ENCODE data around the gene HNRNPAB.
"Not testable (repeated sequence)": the region's sequence is repeated elsewhere in the genome, so short reads cannot be mapped to it uniquely, and the experiment has no call there.

HNRNPAB gene

GRCh38 chr5:178232124-178232919 lies 28.0 kb downstream of the HNRNPAB start, which contains the start of gene PHYKPL:
TSS of gene PHYKPL (minus strand) at chr5:178232802. CDS start at chr5:178232550, 252 bp downstream.
- DNase-seq, result peak; percentile 30

- no peak for DNase-seq
Observed at GRCh38 chr5:178232920-178233429, 28.6 kb downstream of the HNRNPAB start.

GRCh38 chr5:178234121-178234749 lies 29.9 kb downstream of the HNRNPAB start:
- no peak for DNase-seq

GRCh38 chr5:178234750-178235587 lies 30.6 kb downstream of the HNRNPAB start:
- peak; percentile 24 for DNase-seq

- DNase-seq, result no peak
Observed at GRCh38 chr5:178235588-178235974, 31.2 kb downstream of the HNRNPAB start.

- DNase-seq, result no peak
Observed at GRCh38 chr5:178236126-178236525, 31.8 kb downstream of the HNRNPAB start.

GRCh38 chr5:178236679-178237078 lies 32.3 kb downstream of the HNRNPAB start:
- no peak for DNase-seq

GRCh38 chr5:178237431-178238312 lies 33.3 kb downstream of the HNRNPAB start:
- DNase-seq, result no peak

GRCh38 chr5:178238313-178238635 lies 33.9 kb downstream of the HNRNPAB start:
- DNase-seq, result no peak

- DNase-seq, result no peak
Observed at GRCh38 chr5:178238711-178239592, 34.6 kb downstream of the HNRNPAB start.

- DNase-seq, result not testable (repeated sequence)
Observed at GRCh38 chr5:178239626-178240301, 35.4 kb downstream of the HNRNPAB start.

GRCh38 chr5:178240341-178240741 lies 36.0 kb downstream of the HNRNPAB start:
- DNase-seq, result no peak

- DNase-seq, result no peak
Observed at GRCh38 chr5:178240766-178241165, 36.4 kb downstream of the HNRNPAB start.

- no peak for DNase-seq
Observed at GRCh38 chr5:178241231-178241663, 36.9 kb downstream of the HNRNPAB start.

- DNase-seq, result no peak
Observed at GRCh38 chr5:178241688-178242231, 37.4 kb downstream of the HNRNPAB start.

- DNase-seq, result no peak
Observed at GRCh38 chr5:178242416-178242815, 38.1 kb downstream of the HNRNPAB start.

- DNase-seq, result no peak
Observed at GRCh38 chr5:178244576-178244975, 40.2 kb downstream of the HNRNPAB start.

GRCh38 chr5:178245389-178245788 lies 41.1 kb downstream of the HNRNPAB start:
- DNase-seq, result no peak

GRCh38 chr5:178246624-178247279 lies 42.4 kb downstream of the HNRNPAB start:
- no peak for DNase-seq

All from NCI-H1105 treated with DMSO at 0.1 percent for 48 hours (cell line).